ENCODE measurements around the gene OSTF1. TPM values are rescaled to one million over a fixed set of nuclear protein-coding genes. Genes with fewer than 3 reads are reported as not detected.

OSTF1 gene
- total RNA-seq, 2 donors from 2014 or later: 15.0 to 20.5 TPM

- no peak overlapping the region for H3K9ac ChIP-seq (ENCODE audit: extremely low read depth, low read length, poor library complexity, severe bottlenecking)
- peaks cover 5% of the 10 kb centered on the region for H3K9me3 ChIP-seq (ENCODE audit: control insufficient read depth, low read length)
- H3K27ac Mint-ChIP-seq: no peak overlapping the region
- H3K27ac ChIP-seq (ENCODE audit: low read depth, low read length): no peak overlapping the region
- DNase-seq: no peak
- TF ChIP-seq CTCF (conservative IDR thresholded peaks at IDR 0.05): no peak
- no peaks in the 10 kb centered on the region for H3K4me1 Mint-ChIP-seq
- H3K27me3 ChIP-seq (ENCODE audit: control insufficient read depth, insufficient read depth, low read length, poor library complexity, severe bottlenecking): no peaks in the 10 kb centered on the region
- H3K4me1 ChIP-seq (ENCODE audit: control insufficient read depth, insufficient read depth, low read length): no peaks in the 10 kb centered on the region
- 93 to 100% methylated on average over 1 to 3 of the region's 3 CpGs for WGBS, 2 experiments (ENCODE audit: insufficient coverage in 1 of 2, insufficient read length in 1 of 2)
- no peak overlapping the region for H3K4me3 Mint-ChIP-seq
- H3K9me3 Mint-ChIP-seq: peaks cover 13% of the 10 kb centered on the region
- H3K36me3 Mint-ChIP-seq (ENCODE audit: low read depth): peaks cover 35% of the 10 kb centered on the region
- no peak overlapping the region for H3K4me3 ChIP-seq (ENCODE audit: low read length)
- H3K27me3 Mint-ChIP-seq (ENCODE audit: insufficient read depth): no peaks in the 10 kb centered on the region
- H3K36me3 ChIP-seq (ENCODE audit: control insufficient read depth, insufficient read depth, low read length): peaks cover 38% of the 10 kb centered on the region
Measured at GRCh38 chr9:75146229-75146628, 57.9 kb downstream of the OSTF1 start.

GRCh38 chr9:75147638-75148037 is 59.3 kb downstream of the OSTF1 start:
- H3K36me3 ChIP-seq (ENCODE audit: control insufficient read depth, insufficient read depth, low read length): peaks cover 29% of the 10 kb centered on the region
- H3K27me3 Mint-ChIP-seq (ENCODE audit: insufficient read depth): no peaks in the 10 kb centered on the region
- H3K36me3 Mint-ChIP-seq (ENCODE audit: low read depth): peaks cover 27% of the 10 kb centered on the region
- H3K4me1 Mint-ChIP-seq: no peaks in the 10 kb centered on the region
- H3K9me3 ChIP-seq (ENCODE audit: control insufficient read depth, low read length): peaks cover 5% of the 10 kb centered on the region
- H3K9me3 Mint-ChIP-seq: peaks cover 13% of the 10 kb centered on the region
- 89 to 90% methylated on average over 3 to 4 of the region's 4 CpGs for WGBS, 2 experiments (ENCODE audit: insufficient coverage in 1 of 2, insufficient read length in 1 of 2)
- H3K4me3 Mint-ChIP-seq: no peak overlapping the region
- H3K4me1 ChIP-seq (ENCODE audit: control insufficient read depth, insufficient read depth, low read length): no peaks in the 10 kb centered on the region
- no peak overlapping the region for H3K27ac ChIP-seq (ENCODE audit: low read depth, low read length)
- no peak overlapping the region for H3K4me3 ChIP-seq (ENCODE audit: low read length)
- TF ChIP-seq CTCF (conservative IDR thresholded peaks at IDR 0.05): no peak
- no peak overlapping the region for H3K27ac Mint-ChIP-seq
- no peak for DNase-seq
- no peak overlapping the region for H3K9ac ChIP-seq (ENCODE audit: extremely low read depth, low read length, poor library complexity, severe bottlenecking)
- no peaks in the 10 kb centered on the region for H3K27me3 ChIP-seq (ENCODE audit: control insufficient read depth, insufficient read depth, low read length, poor library complexity, severe bottlenecking)

- no peaks in the 10 kb centered on the region for H3K4me1 Mint-ChIP-seq
- H3K27ac Mint-ChIP-seq: no peak overlapping the region
- Histone ChIP-seq H3K9ac (ENCODE audit: extremely low read depth, low read length, poor library complexity, severe bottlenecking) (no peak overlapping the region), H3K9me3 (ENCODE audit: control insufficient read depth, low read length) (peaks cover 5% of the 10 kb centered on the region), H3K27me3 (ENCODE audit: control insufficient read depth, insufficient read depth, low read length, poor library complexity, severe bottlenecking) (no peaks in the 10 kb centered on the region), H3K4me3 (ENCODE audit: low read length) (no peak overlapping the region), H3K36me3 (ENCODE audit: control insufficient read depth, insufficient read depth, low read length) (peaks cover 29% of the 10 kb centered on the region), H3K4me1 (ENCODE audit: control insufficient read depth, insufficient read depth, low read length) (no peaks in the 10 kb centered on the region), H3K27ac (ENCODE audit: low read depth, low read length) (no peak overlapping the region)
- no peak for TF ChIP-seq CTCF (conservative IDR thresholded peaks at IDR 0.05)
- H3K27me3 Mint-ChIP-seq (ENCODE audit: insufficient read depth): no peaks in the 10 kb centered on the region
- DNase-seq: no peak
- H3K9me3 Mint-ChIP-seq: peaks cover 13% of the 10 kb centered on the region
- 80 to 97% methylated on average over 1 of the region's 1 CpG for WGBS, 2 experiments (ENCODE audit: insufficient coverage in 1 of 2, insufficient read length in 1 of 2)
- H3K36me3 Mint-ChIP-seq (ENCODE audit: low read depth): peaks cover 21% of the 10 kb centered on the region
- no peak overlapping the region for H3K4me3 Mint-ChIP-seq
Measured at GRCh38 chr9:75148561-75148960, 60.2 kb downstream of the OSTF1 start.
